Mononuclear cell (primary cell): ENCODE data around the gene ANKS3. TPM values are rescaled to one million over a fixed set of nuclear protein-coding genes. Genes with fewer than 3 reads are reported as not detected.

ENCODE experiments used
- H3K27me3 ChIP-seq: 2 replicates; pipeline ENCODE4 v1.6.0; 2011; ENCODE audit warnings: low read length, control low read depth; ENCODE audit not compliant: insufficient read depth
- H3K4me1 ChIP-seq: 2 replicates; pipeline ENCODE4 v1.5.1; 2011; ENCODE audit warnings: mild to moderate bottlenecking, low read length, control low read depth; ENCODE audit not compliant: insufficient read depth
- H3K4me3 ChIP-seq: 2 replicates; pipeline ENCODE4 v1.5.1; 2011; ENCODE audit warnings: mild to moderate bottlenecking, low read length, moderate library complexity
- H3K9me3 ChIP-seq: 2 replicates; pipeline ENCODE4 v1.5.1; 2011; ENCODE audit warnings: low read depth, mild to moderate bottlenecking, control low read depth, low read length
- total RNA-seq: library from RNA; depleted of rRNA; stranded (reverse); fragments of >200 nt; gene quantifications from one replicate; pipeline ENCODE4 v1.2.3, GENCODE V29; 2012

ANKS3 gene
- total RNA-seq, 1 donor = 3.8 TPM

DNA sequence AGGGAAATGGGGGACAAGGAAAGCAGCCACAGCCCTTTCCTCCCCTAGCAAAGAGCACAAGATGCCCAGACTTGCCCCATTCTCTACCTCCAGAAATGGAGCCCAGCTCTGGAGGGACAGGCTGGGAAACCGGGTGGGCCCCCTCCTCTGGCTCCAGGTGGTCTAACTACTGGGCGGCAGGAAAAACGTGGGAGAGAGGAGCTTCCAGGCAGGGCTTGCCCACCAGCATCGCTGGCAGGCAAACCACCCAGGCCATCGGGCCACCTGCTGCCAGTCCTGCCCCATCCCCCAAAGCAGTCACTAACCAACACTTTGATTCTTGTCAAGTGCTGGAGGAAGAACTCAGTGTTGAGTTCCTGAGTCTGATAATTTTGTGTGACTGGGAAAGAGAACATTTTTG is 15.6 kb downstream of the ANKS3 start:
- no peaks in the 10 kb centered on the region for H3K27me3 ChIP-seq
- no peak overlapping the region for H3K4me3 ChIP-seq
- H3K4me1 ChIP-seq = no peaks in the 10 kb centered on the region
- no peaks in the 10 kb centered on the region for H3K9me3 ChIP-seq

DNA sequence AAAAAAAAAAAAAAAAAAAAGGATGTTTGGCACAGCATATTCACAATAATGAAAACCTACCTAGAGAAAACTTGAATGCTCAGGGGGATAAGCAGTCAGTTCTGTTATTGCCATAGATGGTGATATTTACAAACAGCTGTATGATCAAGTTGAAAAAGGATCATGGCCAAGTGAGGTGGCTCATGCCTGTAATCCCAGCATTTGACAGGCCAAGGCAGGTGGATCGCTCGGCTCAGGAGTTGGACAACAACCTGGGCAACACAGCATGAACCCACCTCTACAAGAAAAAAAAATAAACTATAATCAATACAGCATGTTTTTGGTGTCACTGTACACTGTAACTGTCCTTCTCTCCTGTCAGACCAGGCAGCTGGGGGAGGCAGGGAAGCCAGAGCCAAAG is 19.1 kb downstream of the ANKS3 start:
- Histone ChIP-seq H3K4me3 (no peak overlapping the region), H3K4me1 (no peaks in the 10 kb centered on the region), H3K27me3 (no peaks in the 10 kb centered on the region), H3K9me3 (no peaks in the 10 kb centered on the region)

DNA sequence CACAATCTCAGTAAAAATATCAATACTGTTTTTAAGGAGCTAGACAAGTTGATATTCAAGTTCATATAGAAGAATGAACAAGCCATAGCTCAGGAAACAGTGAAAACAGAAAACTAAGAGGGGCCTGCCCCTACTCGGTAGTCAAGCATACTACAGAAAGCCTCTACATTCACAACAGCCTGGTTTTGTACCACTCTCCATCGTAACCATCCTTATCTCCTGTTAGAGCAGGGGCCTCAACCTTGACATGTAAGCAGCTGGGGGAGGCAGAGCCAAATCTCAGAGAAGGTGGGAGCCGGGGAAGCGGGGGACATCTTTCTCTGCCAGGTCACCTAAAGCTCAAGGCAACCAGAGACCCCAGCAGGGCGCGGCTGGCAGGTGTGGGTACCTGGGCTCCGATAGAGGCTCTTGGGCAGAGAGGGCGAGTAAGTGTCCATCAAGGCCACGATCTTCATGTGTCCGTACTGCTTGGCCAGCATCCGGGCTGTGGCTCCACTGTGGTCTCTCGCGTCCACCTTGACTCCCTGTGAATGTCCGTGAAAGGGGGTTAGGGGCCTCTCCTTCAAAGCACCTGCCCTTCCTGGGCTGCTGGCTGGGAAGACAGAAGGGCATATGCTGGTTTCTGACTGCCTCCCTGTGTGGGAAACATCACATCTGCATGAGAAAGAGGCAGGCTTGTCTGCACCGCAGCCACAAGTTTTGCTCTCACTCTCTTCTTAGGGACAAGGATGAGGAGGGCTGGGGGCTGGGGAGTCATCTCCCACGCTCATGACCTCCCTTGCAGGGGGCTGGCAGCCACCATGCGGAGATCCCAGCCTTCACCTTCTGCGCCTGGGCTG is 20.2 kb downstream of the ANKS3 start:
- Histone ChIP-seq H3K4me3 (no peak overlapping the region), H3K4me1 (no peaks in the 10 kb centered on the region), H3K27me3 (no peaks in the 10 kb centered on the region), H3K9me3 (no peaks in the 10 kb centered on the region)

DNA sequence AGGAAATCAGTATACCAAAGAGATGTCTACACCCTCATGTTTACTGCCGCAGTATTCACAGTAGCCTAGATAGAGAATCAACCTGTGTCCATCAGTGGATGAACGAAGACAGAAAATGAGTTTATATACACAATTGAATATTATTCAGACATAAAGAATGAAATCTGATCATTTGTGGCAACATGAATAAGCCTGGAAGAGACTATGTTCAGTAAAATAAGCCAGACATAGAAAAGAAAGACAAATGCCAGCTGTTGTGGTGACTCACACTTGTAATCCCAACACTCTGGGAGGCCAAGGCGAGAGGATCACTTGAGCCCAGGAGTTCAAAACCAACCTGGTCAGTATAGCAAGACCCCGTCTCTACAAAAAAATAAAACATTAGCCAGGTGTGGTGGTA is 24.6 kb downstream of the ANKS3 start:
- H3K27me3 ChIP-seq = no peaks in the 10 kb centered on the region
- no peaks in the 10 kb centered on the region for H3K4me1 ChIP-seq
- H3K4me3 ChIP-seq = no peak overlapping the region
- no peaks in the 10 kb centered on the region for H3K9me3 ChIP-seq

DNA sequence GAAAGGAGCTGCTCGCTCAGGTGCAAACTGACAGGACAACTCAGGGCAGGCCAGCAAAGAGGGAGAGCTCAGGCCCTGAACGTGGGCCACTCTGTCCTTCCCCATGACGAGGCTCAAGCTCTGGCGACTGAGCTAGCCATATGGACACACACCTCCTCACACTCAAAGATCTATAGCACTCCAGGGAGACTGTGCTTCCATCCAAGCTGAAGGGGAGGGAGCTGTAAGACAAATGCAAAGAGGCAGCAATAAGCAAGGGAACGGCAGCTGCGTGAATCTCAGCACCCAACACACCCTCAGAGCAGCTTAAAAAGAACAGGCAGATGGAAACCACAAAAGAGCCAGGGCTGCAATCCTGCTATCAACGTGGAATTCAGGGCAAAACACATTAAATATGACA is 27.2 kb downstream of the ANKS3 start:
- Histone ChIP-seq H3K4me1 (no peaks in the 10 kb centered on the region), H3K4me3 (no peak overlapping the region), H3K9me3 (no peaks in the 10 kb centered on the region), H3K27me3 (no peaks in the 10 kb centered on the region)

DNA sequence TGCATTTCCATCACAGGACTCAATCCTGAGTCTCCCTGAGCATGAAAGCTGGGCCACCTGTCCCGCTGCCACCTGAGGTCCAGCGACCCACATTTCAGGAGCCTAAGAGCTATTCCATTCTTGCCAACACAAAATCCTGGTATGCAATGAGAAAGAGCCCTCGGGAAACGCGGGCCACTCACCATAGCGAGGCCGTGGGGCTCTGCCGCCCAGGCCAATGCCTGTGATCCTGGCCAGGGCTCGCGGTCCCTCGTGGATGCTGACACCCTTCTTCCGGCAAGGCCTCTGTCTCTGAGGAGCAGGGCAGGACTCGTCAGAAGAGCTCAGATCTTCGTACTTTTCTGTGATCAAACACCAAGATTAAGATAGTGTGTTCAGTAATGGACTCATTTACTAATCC is 29.2 kb downstream of the ANKS3 start:
- H3K4me1 ChIP-seq = no peaks in the 10 kb centered on the region
- no peak overlapping the region for H3K4me3 ChIP-seq
- no peaks in the 10 kb centered on the region for H3K27me3 ChIP-seq
- H3K9me3 ChIP-seq = no peaks in the 10 kb centered on the region

DNA sequence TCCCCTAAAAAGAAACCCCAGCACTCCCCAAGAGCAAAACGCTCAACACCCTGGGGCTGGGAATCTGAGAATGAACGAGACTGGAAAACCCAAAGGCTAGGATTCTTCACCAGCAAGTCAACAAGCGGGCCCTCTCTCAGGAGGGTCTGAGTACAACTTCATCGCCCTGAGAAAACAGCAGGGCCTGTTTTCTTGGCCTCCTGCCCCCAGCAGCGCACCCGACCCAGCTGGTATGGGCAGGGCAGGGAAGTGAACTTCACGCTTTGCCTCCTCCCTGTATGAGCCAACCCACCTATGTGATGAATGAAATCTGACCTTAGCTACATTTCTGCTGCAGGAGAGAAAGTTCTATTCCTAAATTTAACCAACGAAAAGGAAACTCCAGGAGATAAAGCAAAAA is 29.6 kb downstream of the ANKS3 start:
- H3K4me3 ChIP-seq = no peak overlapping the region
- no peaks in the 10 kb centered on the region for H3K27me3 ChIP-seq
- H3K9me3 ChIP-seq = no peaks in the 10 kb centered on the region
- no peaks in the 10 kb centered on the region for H3K4me1 ChIP-seq

DNA sequence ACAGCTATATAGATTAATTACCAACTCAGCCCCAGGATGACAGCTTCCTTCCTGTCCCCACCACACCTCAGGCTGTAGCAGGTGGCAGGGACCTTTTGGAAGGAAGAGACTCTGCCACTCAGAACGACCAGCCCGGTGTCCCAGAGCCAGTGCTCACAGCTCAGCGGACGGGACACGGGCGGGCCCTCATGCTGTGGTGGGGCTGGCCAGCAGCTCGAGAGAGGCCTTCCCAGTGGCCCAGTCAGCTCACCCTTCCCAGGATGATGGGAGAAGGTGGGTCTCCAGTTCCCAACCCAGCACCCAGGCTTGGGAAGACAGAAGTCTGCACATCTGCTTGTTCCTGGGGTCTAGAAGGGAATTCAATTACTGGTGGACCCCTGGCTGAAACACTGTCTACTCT is 30.2 kb downstream of the ANKS3 start:
- Histone ChIP-seq H3K4me1 (no peaks in the 10 kb centered on the region), H3K27me3 (no peaks in the 10 kb centered on the region), H3K4me3 (no peak overlapping the region), H3K9me3 (no peaks in the 10 kb centered on the region)

DNA sequence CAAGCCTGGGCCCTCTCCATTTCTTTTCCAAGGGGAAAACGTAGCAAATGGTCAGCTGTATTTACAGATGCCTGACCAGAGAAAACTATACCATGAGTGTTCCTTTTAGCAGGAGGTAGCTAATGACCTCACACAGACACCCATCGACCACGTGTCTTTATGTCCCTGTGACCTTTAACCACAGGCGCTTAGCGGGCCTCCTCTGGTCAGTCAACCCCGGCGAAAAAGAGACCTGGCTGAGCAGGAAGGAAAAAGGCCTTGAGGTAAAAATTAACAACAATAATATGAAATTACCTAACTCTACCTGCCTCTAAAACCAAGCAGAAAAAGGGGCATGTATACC is 31.6 kb downstream of the ANKS3 start:
- Histone ChIP-seq H3K27me3 (no peaks in the 10 kb centered on the region), H3K9me3 (no peaks in the 10 kb centered on the region), H3K4me3 (no peak overlapping the region), H3K4me1 (no peaks in the 10 kb centered on the region)

DNA sequence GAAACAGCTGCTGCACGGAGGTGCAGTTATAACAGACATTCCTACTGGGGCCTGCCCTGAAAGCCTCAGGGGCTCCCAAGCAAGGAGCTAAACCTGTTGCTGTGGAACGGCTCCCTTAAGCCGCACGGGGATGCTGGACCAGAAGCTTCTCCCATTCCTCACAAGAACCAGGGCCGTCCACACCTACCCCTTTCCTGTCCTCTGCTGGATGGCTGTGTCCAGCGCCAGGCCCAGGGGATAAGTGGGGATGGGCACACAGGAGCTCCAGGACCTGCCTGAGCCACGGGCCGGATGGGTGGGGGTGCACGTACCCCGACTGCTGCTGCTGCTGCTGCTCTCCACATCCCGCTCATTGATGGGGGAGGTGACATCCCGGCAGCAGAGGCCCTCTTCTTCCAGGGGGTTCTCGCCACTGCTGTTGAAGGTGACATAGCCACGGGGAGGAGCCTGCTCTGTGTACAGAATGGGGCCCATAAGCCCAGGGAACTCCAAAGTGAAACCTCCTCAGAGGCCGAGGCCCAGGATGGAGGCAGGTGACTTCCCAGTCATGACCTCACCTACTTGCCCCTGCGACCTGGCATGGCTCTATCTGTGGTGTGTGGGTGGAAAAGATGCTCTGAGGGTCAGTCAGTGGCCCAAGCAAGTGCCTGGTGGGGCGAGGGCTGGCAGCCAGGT is 32.1 kb downstream of the ANKS3 start:
- no peak overlapping the region for H3K4me3 ChIP-seq
- no peaks in the 10 kb centered on the region for H3K4me1 ChIP-seq
- no peaks in the 10 kb centered on the region for H3K9me3 ChIP-seq
- no peaks in the 10 kb centered on the region for H3K27me3 ChIP-seq

DNA sequence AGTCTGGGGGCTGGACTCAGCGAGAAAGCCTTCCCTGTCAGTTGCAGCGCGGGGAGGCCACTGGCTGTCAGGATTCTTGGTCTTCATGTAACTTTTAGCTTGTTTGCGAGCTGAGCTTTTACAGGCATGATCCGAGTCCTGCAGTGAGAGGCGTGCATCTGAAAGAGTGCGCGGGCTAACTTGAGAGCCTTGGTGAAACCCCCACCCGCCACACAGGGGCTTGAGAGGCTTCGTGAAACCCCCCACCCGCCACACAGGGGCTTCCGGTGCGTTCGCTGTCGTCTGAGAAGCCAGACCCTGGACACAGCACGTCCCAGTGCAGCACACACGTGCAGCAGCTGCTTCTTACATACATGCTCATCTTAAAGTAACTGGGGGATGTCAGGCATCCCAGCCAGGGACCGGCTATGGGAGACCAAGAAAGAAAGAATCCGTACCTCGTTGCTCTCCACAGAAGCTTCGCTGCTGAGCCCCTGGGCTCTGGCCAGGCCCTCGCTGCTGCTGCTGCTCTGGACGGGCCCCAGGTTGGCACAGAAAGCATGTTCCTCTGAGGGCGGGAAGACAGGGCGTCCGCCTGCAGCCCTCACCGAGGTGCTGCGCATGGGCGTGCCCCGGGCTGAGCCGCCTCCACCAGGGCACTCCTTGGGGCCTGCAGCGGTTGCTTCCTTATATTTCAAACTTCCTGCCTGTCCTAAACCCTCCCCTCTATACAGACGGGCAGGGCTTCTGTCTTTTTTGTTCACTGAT is 32.9 kb downstream of the ANKS3 start:
- Histone ChIP-seq H3K4me1 (no peaks in the 10 kb centered on the region), H3K4me3 (no peak overlapping the region), H3K9me3 (no peaks in the 10 kb centered on the region), H3K27me3 (no peaks in the 10 kb centered on the region)

DNA sequence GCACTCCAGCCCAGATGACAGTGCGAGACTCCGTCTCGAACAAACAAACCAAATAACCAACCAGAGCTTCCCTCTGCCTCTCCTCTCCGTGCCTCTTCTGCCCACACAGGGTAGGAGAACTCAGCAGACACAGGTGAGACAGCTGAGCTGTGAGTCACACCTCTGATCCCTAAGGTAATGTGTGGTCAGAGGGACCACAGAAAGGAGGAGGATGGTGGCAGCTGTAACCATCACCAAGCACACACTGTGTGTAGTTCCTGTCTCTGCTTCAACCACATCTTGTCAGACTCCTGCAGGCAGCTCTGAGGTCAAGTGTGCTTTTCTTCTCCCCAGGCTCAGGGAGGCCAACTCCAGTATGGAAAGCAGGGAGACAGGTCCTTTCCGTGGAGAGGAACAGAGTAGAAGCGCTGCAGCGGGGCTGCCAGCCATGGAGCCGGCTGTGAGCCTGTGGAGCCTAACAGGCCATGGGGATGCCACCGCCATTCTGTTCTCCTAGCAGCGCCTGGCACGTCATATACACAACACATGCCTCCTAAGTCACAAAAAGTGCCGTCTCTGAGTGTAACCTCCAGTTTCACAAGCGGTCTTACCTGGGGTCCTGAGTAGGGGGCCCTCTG is 33.6 kb downstream of the ANKS3 start:
- H3K4me3 ChIP-seq = no peak overlapping the region
- H3K9me3 ChIP-seq = no peaks in the 10 kb centered on the region
- H3K27me3 ChIP-seq = no peaks in the 10 kb centered on the region
- H3K4me1 ChIP-seq = no peaks in the 10 kb centered on the region

DNA sequence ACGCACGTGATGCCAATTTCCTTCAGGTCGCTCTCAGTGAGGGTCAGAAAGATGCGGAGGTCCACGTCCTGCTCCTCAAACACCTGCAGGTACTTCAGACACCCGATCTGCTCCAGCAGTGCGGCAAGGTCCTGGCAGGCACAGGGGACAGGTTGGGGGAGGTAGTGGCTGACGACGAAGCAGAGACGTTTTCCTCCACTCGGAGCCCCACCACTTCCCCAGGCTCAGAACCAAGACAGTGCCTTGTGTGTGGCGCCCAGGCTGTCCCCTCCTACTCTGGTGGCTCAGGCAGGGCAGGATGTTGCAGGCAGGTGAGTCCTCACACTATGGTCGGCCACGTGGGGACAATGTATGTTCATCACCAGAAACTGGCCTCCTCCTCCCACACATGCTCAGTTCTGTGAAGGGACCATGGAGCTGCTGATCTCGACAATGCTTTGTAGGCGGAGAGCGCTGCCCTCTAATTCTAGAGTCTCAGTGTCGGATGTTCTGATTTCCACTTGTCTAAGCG is 35.0 kb downstream of the ANKS3 start:
- no peaks in the 10 kb centered on the region for H3K9me3 ChIP-seq
- no peak overlapping the region for H3K4me3 ChIP-seq
- no peaks in the 10 kb centered on the region for H3K27me3 ChIP-seq
- peaks cover 12% of the 10 kb centered on the region for H3K4me1 ChIP-seq

DNA sequence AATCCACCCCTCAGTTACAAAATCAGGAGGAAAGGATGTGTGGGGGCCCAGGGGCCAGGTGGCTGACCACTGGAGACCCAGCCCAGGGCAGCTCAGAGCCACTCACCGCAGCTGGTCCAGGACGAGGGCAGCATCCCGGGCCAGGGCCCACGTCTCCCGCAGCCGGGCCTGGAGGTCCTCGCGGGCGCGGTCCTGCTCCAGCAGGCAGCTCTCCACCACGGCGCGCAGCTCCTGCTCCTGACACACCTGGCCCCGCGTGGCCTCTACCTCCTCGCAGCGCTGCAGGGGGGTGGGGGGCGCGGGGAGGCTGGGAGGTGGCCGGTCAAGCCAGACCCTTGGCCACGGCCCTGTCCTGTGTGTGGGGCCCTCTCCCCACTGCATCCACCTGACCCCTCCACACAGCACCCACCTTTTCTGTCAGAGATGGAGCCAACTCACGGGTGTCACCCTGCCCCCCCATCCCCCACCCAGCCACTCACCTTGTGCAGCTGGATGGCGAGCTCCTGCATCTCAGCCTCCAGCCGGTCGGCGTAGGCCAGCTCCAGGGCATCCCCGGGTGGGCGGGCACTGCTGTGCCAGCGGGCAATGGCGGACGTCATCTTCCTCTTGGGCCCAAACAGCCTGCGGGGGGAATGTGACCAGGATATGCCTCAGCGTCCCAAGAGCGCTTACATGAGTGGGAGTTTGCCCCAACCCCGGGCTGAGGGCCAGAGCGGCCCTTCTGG is 35.6 kb downstream of the ANKS3 start:
- Histone ChIP-seq H3K9me3 (no peaks in the 10 kb centered on the region), H3K4me1 (peaks cover 12% of the 10 kb centered on the region), H3K27me3 (no peaks in the 10 kb centered on the region), H3K4me3 (no peak overlapping the region)
